B cell (primary cell): ENCODE data around the gene SRRM2.

Source experiments
- EZH2 ChIP-seq: IDR thresholded peaks from 2 replicates; pipeline ENCODE4 v1.6.1; 2012; ENCODE audit warnings: borderline replicate concordance, low read depth, mild to moderate bottlenecking, moderate library complexity, low read length; ENCODE audit not compliant: insufficient read depth, poor library complexity, severe bottlenecking
- TF ChIP-seq, protein P1 (sequence below): fragments of 200-600 bp; IDR thresholded peaks from one replicate; pipeline ENCODE4 v1.8.0; 2022; ENCODE audit warnings: antibody characterized with exemption, mild to moderate bottlenecking

DNA sequence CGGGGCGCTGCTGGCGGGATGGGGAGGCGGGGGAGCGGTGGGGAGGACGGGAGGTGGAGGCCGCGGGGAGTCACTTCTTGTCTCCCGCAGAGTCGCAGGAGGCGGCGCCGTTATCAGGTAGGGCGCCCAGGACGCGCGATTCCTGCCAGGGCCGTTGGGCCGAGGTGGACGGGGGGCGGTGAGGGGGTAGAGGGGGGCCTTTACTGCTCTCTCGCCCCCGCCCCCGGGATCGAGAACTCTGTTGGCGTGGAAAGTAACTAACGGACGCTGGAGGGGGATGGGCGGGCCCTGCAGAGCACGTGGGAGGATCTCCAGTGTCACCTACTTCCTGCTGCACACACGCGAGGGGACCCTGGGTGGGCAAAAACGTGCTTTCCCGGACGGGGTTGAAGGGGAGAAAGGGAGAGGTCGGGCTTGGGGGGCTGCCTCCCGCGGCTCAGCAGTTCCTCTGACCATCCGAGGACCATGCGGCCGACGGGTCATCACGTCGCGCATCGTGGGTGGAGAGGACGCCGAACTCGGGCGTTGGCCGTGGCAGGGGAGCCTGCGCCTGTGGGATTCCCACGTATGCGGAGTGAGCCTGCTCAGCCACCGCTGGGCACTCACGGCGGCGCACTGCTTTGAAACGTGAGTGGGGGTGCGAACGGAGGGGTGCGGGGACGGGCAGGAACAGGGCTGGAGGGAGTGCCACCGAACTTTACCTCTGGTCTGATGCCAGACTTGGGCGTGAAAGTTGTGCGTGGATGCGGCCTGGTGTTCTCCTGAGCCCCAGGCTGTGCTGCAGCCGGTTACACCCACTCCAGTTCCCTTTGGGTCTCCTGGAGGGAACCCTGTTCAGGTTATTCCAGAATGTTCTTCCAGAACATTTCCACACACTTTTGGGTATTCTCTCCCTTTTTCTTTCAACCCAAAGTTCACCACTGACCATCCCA is 65.2 kb downstream of the SRRM2 start:
- TF ChIP-seq, protein P1, sequence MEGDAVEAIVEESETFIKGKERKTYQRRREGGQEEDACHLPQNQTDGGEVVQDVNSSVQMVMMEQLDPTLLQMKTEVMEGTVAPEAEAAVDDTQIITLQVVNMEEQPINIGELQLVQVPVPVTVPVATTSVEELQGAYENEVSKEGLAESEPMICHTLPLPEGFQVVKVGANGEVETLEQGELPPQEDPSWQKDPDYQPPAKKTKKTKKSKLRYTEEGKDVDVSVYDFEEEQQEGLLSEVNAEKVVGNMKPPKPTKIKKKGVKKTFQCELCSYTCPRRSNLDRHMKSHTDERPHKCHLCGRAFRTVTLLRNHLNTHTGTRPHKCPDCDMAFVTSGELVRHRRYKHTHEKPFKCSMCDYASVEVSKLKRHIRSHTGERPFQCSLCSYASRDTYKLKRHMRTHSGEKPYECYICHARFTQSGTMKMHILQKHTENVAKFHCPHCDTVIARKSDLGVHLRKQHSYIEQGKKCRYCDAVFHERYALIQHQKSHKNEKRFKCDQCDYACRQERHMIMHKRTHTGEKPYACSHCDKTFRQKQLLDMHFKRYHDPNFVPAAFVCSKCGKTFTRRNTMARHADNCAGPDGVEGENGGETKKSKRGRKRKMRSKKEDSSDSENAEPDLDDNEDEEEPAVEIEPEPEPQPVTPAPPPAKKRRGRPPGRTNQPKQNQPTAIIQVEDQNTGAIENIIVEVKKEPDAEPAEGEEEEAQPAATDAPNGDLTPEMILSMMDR: no peak
- TF ChIP-seq EZH2: no peak
